Tibial artery (tissue), 4 donors: ENCODE measurements around the gene ST3GAL6.

Experiments
- DNase-seq, 2 donors: peaks; one replicate each; pipeline ENCODE4 v3.0.0-alpha.2; 2019
- H3K27ac ChIP-seq, 2 donors: fragments of 200-600 bp; sonication (generic) in 1 of 2; 1 replicate in 1 of 2; 2 replicates in 1 of 2; pipeline ENCODE4 v1.5.1; 2018 to 2019; ENCODE audit warnings: mild to moderate bottlenecking in 1 of 2
- H3K27me3 ChIP-seq, 2 donors: fragments of 200-600 bp; sonication (generic) in 1 of 2; one replicate each; pipeline versions ENCODE4 v1.5.1 to v1.6.0; 2016 to 2019
- H3K36me3 ChIP-seq, 3 donors: fragments of 200-600 bp; sonication (generic) in 2 of 3; one replicate each; pipeline ENCODE4 v1.5.1; 2016 to 2019; ENCODE audit warnings: mild to moderate bottlenecking in 2 of 3
- H3K4me1 ChIP-seq, 4 donors: fragments of 200-600 bp; sonication (generic) in 2 of 4; 1 replicate in 3 of 4; 2 replicates in 1 of 4; pipeline ENCODE4 v1.5.1; 2016 to 2019
- H3K4me3 ChIP-seq, 2 donors: fragments of 200-600 bp; sonication (generic) in 1 of 2; 1 replicate in 1 of 2; 2 replicates in 1 of 2; pipeline ENCODE4 v1.5.1; 2018 to 2019; ENCODE audit warnings: mild to moderate bottlenecking in 2 of 2
- H3K9me3 ChIP-seq, 3 donors: fragments of 200-600 bp; sonication (generic) in 1 of 3; one replicate each; pipeline ENCODE4 v1.5.1; 2016 to 2019
- CTCF ChIP-seq, 2 experiments: fragments of 200-600 bp in 1 of 2; fragments of 450-650 bp in 1 of 2; IDR thresholded peaks; one replicate each; pipeline ENCODE4 v1.5.1; 2017 to 2019; ENCODE audit warnings: antibody characterized with exemption in 2 of 2, mild to moderate bottlenecking in 1 of 2, moderate library complexity in 1 of 2
- intact Hi-C: fragments of 100-400 bp; cut with DNase I; formaldehyde crosslinking; loops from one replicate; pipeline ENCODE4 v1.15.0; 2023; ENCODE audit warnings: low total_unique reads

Gene ST3GAL6

GRCh38 chr3:98768961-98769360, 5.8 kb downstream of the ST3GAL6 start:
- H3K4me1 ChIP-seq = peaks cover 0 to 7% (median 1%) of the 10 kb centered on the region in 4 donors
- no peaks in the 10 kb centered on the region for H3K27me3 ChIP-seq
- intact Hi-C loops = no loop called here
- no peak for TF ChIP-seq CTCF (IDR thresholded peaks at IDR 0.05)
- H3K36me3 ChIP-seq = peaks cover 0 to 4% (median 0%) of the 10 kb centered on the region in 3 donors
- no peak overlapping the region for H3K4me3 ChIP-seq
- H3K9me3 ChIP-seq = no peaks in the 10 kb centered on the region
- DNase-seq = no peak
- no peak overlapping the region for H3K27ac ChIP-seq

- peaks cover 0 to 4% (median 0%) of the 10 kb centered on the region in 3 donors for H3K36me3 ChIP-seq
- H3K27ac ChIP-seq = no peak overlapping the region
- peaks cover 0 to 2% (median 0%) of the 10 kb centered on the region in 4 donors for H3K4me1 ChIP-seq
- no peak for DNase-seq
- intact Hi-C loops = no loop called here
- H3K27me3 ChIP-seq = no peaks in the 10 kb centered on the region
- no peak for TF ChIP-seq CTCF (IDR thresholded peaks at IDR 0.05)
- H3K9me3 ChIP-seq = no peaks in the 10 kb centered on the region
- H3K4me3 ChIP-seq = no peak overlapping the region
Measured at GRCh38 chr3:98769448-98769847, 6.3 kb downstream of the ST3GAL6 start.

GRCh38 chr3:98770261-98771039, 7.3 kb downstream of the ST3GAL6 start:
- intact Hi-C loops = no loop called here
- Histone ChIP-seq H3K36me3 (peaks cover 0 to 4% (median 0%) of the 10 kb centered on the region in 3 donors), H3K4me1 (peaks cover 0 to under 1% (median 0%) of the 10 kb centered on the region in 4 donors), H3K27me3 (no peaks in the 10 kb centered on the region), H3K27ac (no peak overlapping the region), H3K4me3 (no peak overlapping the region), H3K9me3 (no peaks in the 10 kb centered on the region)
- no peak for TF ChIP-seq CTCF (IDR thresholded peaks at IDR 0.05)
- no peak for DNase-seq

- TF ChIP-seq CTCF (IDR thresholded peaks at IDR 0.05) = no peak
- Histone ChIP-seq H3K4me3 (no peak overlapping the region), H3K27me3 (no peaks in the 10 kb centered on the region), H3K4me1 (peaks cover 0 to 16% (median 1%) of the 10 kb centered on the region in 4 donors), H3K9me3 (no peaks in the 10 kb centered on the region), H3K27ac (no peak overlapping the region), H3K36me3 (peaks cover 0 to 4% (median 0%) of the 10 kb centered on the region in 3 donors)
- no peak for DNase-seq
- intact Hi-C loops = no loop called here
Measured at GRCh38 chr3:98772022-98772421, 8.9 kb downstream of the ST3GAL6 start.

GRCh38 chr3:98775459-98776139, 12.5 kb downstream of the ST3GAL6 start:
- TF ChIP-seq CTCF (IDR thresholded peaks at IDR 0.05) = no peak
- H3K36me3 ChIP-seq = peaks cover 0 to 4% (median 0%) of the 10 kb centered on the region in 3 donors
- peaks cover 0 to 51% (median 32%) of the 10 kb centered on the region in 4 donors for H3K4me1 ChIP-seq
- peak overlapping the region in 1 of 2 donors; percentile 65 for H3K27ac ChIP-seq
- no peaks in the 10 kb centered on the region for H3K27me3 ChIP-seq
- intact Hi-C loops = no loop called here
- no peak overlapping the region for H3K4me3 ChIP-seq
- no peaks in the 10 kb centered on the region for H3K9me3 ChIP-seq
- DNase-seq = no peak
